Stomach smooth muscle (tissue), 2 donors: ENCODE measurements around the gene POU2F3.

Experiments used
- H3K27ac ChIP-seq: one replicate; pipeline ENCODE4 v1.7.0; 2013; ENCODE audit warnings: mild to moderate bottlenecking, low read length, inconsistent platforms
- H3K27me3 ChIP-seq, 2 donors: one replicate each; pipeline ENCODE4 v1.7.0; 2013; ENCODE audit warnings: low read length in 2 of 2; ENCODE audit not compliant: insufficient read depth in 2 of 2, control insufficient read depth in 1 of 2
- H3K36me3 ChIP-seq, 2 donors: one replicate each; pipeline ENCODE4 v1.7.0; 2013; ENCODE audit warnings: low read length in 2 of 2; ENCODE audit not compliant: control insufficient read depth in 2 of 2, insufficient read depth in 2 of 2
- H3K4me1 ChIP-seq: one replicate; pipeline ENCODE4 v1.7.0; 2013; ENCODE audit warnings: low read length; ENCODE audit not compliant: control insufficient read depth, insufficient read depth
- H3K4me3 ChIP-seq, 2 donors: one replicate each; pipeline ENCODE4 v1.7.0; 2013; ENCODE audit warnings: low read length in 2 of 2
- H3K9ac ChIP-seq, 2 donors: one replicate each; pipeline ENCODE4 v1.7.0; 2013; ENCODE audit warnings: low read length in 2 of 2, mild to moderate bottlenecking in 1 of 2
- H3K9me3 ChIP-seq, 2 donors: one replicate each; pipeline ENCODE4 v1.7.0; 2013; ENCODE audit warnings: low read length in 2 of 2; ENCODE audit not compliant: control insufficient read depth in 2 of 2
- donor health status: healthy.
- donor health status: Pancreatic carcinoma.

Gene POU2F3

GRCh38 chr11:120226714-120227113, 13.2 kb upstream of the POU2F3 start:
- no peaks in the 10 kb centered on the region for H3K36me3 ChIP-seq
- H3K9me3 ChIP-seq: no peaks in the 10 kb centered on the region
- no peak overlapping the region for H3K27ac ChIP-seq
- H3K9ac ChIP-seq: no peak overlapping the region
- H3K4me3 ChIP-seq: no peak overlapping the region
- peaks cover 0 to under 1% of the 10 kb centered on the region in 2 donors for H3K27me3 ChIP-seq
- peaks cover 31% of the 10 kb centered on the region for H3K4me1 ChIP-seq

- H3K27ac ChIP-seq: no peak overlapping the region
- peaks cover 30% of the 10 kb centered on the region for H3K4me1 ChIP-seq
- peaks cover 0 to 2% of the 10 kb centered on the region in 2 donors for H3K27me3 ChIP-seq
- no peak overlapping the region for H3K9ac ChIP-seq
- no peak overlapping the region for H3K4me3 ChIP-seq
- H3K36me3 ChIP-seq: no peaks in the 10 kb centered on the region
- no peaks in the 10 kb centered on the region for H3K9me3 ChIP-seq
These were observed 12.6 kb upstream of the POU2F3 start for GRCh38 chr11:120227228-120227852.

GRCh38 chr11:120228794-120229384, 11.1 kb upstream of the POU2F3 start:
- Histone ChIP-seq H3K27me3 (peaks cover 0 to 4% of the 10 kb centered on the region in 2 donors), H3K36me3 (no peaks in the 10 kb centered on the region), H3K4me1 (peaks cover 22% of the 10 kb centered on the region)

GRCh38 chr11:120229451-120230424, 10.2 kb upstream of the POU2F3 start:
- Histone ChIP-seq H3K4me3 (no peak overlapping the region), H3K36me3 (no peaks in the 10 kb centered on the region), H3K4me1 (peaks cover 15% of the 10 kb centered on the region), H3K27me3 (peaks cover 2 to 6% of the 10 kb centered on the region in 2 donors), H3K27ac (no peak overlapping the region), H3K9me3 (no peaks in the 10 kb centered on the region), H3K9ac (no peak overlapping the region)

More at GRCh38 chr11:120228794-120229384, 11.1 kb upstream of the POU2F3 start:
- no peak overlapping the region for H3K27ac ChIP-seq
- no peak overlapping the region for H3K4me3 ChIP-seq
- no peaks in the 10 kb centered on the region for H3K9me3 ChIP-seq
- H3K9ac ChIP-seq: no peak overlapping the region

GRCh38 chr11:120230433-120231071, 9.4 kb upstream of the POU2F3 start:
- Histone ChIP-seq H3K27me3 (peaks cover 4 to 14% of the 10 kb centered on the region in 2 donors), H3K9ac (no peak overlapping the region), H3K4me3 (no peak overlapping the region), H3K27ac (no peak overlapping the region), H3K36me3 (no peaks in the 10 kb centered on the region), H3K9me3 (no peaks in the 10 kb centered on the region), H3K4me1 (peaks cover 10% of the 10 kb centered on the region)

- Histone ChIP-seq H3K27ac (no peak overlapping the region), H3K4me1 (peaks cover 3% of the 10 kb centered on the region), H3K9me3 (no peaks in the 10 kb centered on the region), H3K27me3 (peaks cover 4 to 17% of the 10 kb centered on the region in 2 donors), H3K9ac (no peak overlapping the region), H3K36me3 (no peaks in the 10 kb centered on the region), H3K4me3 (no peak overlapping the region)
These were observed 8.0 kb upstream of the POU2F3 start for GRCh38 chr11:120231963-120232362.

- Histone ChIP-seq H3K27ac (no peak overlapping the region), H3K36me3 (no peaks in the 10 kb centered on the region), H3K4me1 (peaks cover 3% of the 10 kb centered on the region), H3K4me3 (no peak overlapping the region), H3K27me3 (peaks cover 4 to 17% of the 10 kb centered on the region in 2 donors), H3K9me3 (no peaks in the 10 kb centered on the region), H3K9ac (no peak overlapping the region)
These were observed 6.6 kb upstream of the POU2F3 start for GRCh38 chr11:120233207-120233803.

GRCh38 chr11:120235024-120235628, 4.8 kb upstream of the POU2F3 start:
- no peaks in the 10 kb centered on the region for H3K36me3 ChIP-seq
- H3K9me3 ChIP-seq: no peaks in the 10 kb centered on the region
- no peak overlapping the region for H3K9ac ChIP-seq
- H3K27me3 ChIP-seq: peaks cover 18 to 25% of the 10 kb centered on the region in 2 donors
- H3K4me1 ChIP-seq: peaks cover 4% of the 10 kb centered on the region
- no peak overlapping the region for H3K27ac ChIP-seq
- no peak overlapping the region for H3K4me3 ChIP-seq

- Histone ChIP-seq H3K9ac (no peak overlapping the region), H3K9me3 (no peaks in the 10 kb centered on the region), H3K27ac (no peak overlapping the region), H3K4me1 (peaks cover 5% of the 10 kb centered on the region), H3K4me3 (no peak overlapping the region), H3K36me3 (no peaks in the 10 kb centered on the region), H3K27me3 (peaks cover 31 to 37% of the 10 kb centered on the region in 2 donors)
These were observed 3.5 kb upstream of the POU2F3 start for GRCh38 chr11:120236169-120237107.
